Transverse colon (tissue), 4 donors: ENCODE results near the gene CCDC178.

ENCODE experiments used
- CTCF ChIP-seq, 5 experiments: fragments of 200-600 bp in 3 of 5; fragments of 450-650 bp in 2 of 5; sonication (generic) in 3 of 5; IDR thresholded peaks; 1 replicate in 2 of 5; 2 replicates in 3 of 5; pipeline ENCODE4 v1.5.1; 2016 to 2017; ENCODE audit warnings: antibody characterized with exemption in 5 of 5, inconsistent platforms in 3 of 5, mild to moderate bottlenecking in 2 of 5, moderate library complexity in 1 of 5
- POLR2A ChIP-seq: fragments of 450-650 bp; IDR thresholded peaks from one replicate; pipeline ENCODE4 v1.6.1; 2016; ENCODE audit warnings: antibody characterized with exemption, mild to moderate bottlenecking, moderate library complexity
- POLR2AphosphoS5 ChIP-seq, 3 donors: sonication (generic); formaldehyde crosslinking; IDR thresholded peaks; one replicate each; pipeline ENCODE4 v1.6.1; 2016; ENCODE audit warnings: antibody characterized with exemption in 3 of 3

- TF ChIP-seq CTCF (IDR thresholded peaks at IDR 0.05) (no peak), POLR2AphosphoS5 (IDR thresholded peaks at IDR 0.05) (no peak), POLR2A (no peak)
These were observed 113.5 kb downstream of the CCDC178 start for GRCh38 chr18:33326975-33327374.
